H1 (cell line): ENCODE measurements around the gene TXNRD3. TPM values are rescaled to one million over a fixed set of nuclear protein-coding genes. Genes with fewer than 3 reads are reported as not detected.

Source experiments
- CTCF ChIA-PET: fragments of 300-600 bp; sonication (Branson Sonifier 250); formaldehyde crosslinking; loops from one replicate; lab custom pipeline; 2021; ENCODE audit not compliant: partially characterized antibody; lab: Charles Lee
- POLR2A ChIA-PET: fragments of 300-600 bp; sonication (Branson Sonifier 250); formaldehyde crosslinking; loops from one replicate; lab custom pipeline; 2021; ENCODE audit warnings: inconsistent platforms; ENCODE audit not compliant: partially characterized antibody; lab: Charles Lee
- DNase-seq, 2 experiments: peaks; one replicate each; pipeline versions ENCODE4 v3.0.0 to v3.0.0-alpha.2; 2010 to 2022; ENCODE audit warnings: low spot score in 2 of 2, low read depth in 1 of 2, mixed read lengths in 1 of 2
- FAIRE-seq: peaks from 2 replicates; lab custom pipeline; 2011; peaks lifted over from hg19 to GRCh38; lab: Jason Lieb, UNC
- H2AFZ ChIP-seq: 2 replicates; pipeline ENCODE4 v1.8.1; 2012; ENCODE audit warnings: low read length, inconsistent platforms
- H2AK5ac ChIP-seq: 2 replicates; pipeline ENCODE4 v1.6.1; 2013; ENCODE audit warnings: low read depth, low read length
- H2BK120ac ChIP-seq: replicated peaks from 2 replicates; pipeline ENCODE3; 2013; ENCODE audit warnings: low read depth, low read length, inconsistent platforms
- H2BK12ac ChIP-seq: 2 replicates; pipeline ENCODE4 v1.6.1; 2013; ENCODE audit warnings: low read depth, low read length
- H2BK15ac ChIP-seq: 2 replicates; pipeline ENCODE4 v1.6.1; 2013; ENCODE audit warnings: low read length
- H2BK20ac ChIP-seq: 2 replicates; pipeline ENCODE4 v1.6.1; 2013; ENCODE audit warnings: low read length
- H2BK5ac ChIP-seq: 2 replicates; pipeline ENCODE4 v1.6.1; 2013; ENCODE audit warnings: low read depth, low read length
- H3K14ac ChIP-seq: 2 replicates; pipeline ENCODE4 v1.6.1; 2013; ENCODE audit warnings: inconsistent platforms; ENCODE audit not compliant: insufficient read length
- H3K18ac ChIP-seq: 2 replicates; pipeline ENCODE4 v1.6.1; 2013; ENCODE audit warnings: low read length; ENCODE audit errors: extremely low read depth
- H3K23ac ChIP-seq: 2 replicates; pipeline ENCODE4 v1.6.1; 2013; ENCODE audit warnings: inconsistent platforms; ENCODE audit not compliant: insufficient read length
- H3K23me2 ChIP-seq: 2 replicates; pipeline ENCODE4 v1.6.1; 2013; ENCODE audit warnings: low read depth, low read length
- H3K27ac ChIP-seq: 2 replicates; pipeline ENCODE4 v1.6.1; 2011; ENCODE audit warnings: low read depth, low read length, inconsistent platforms
- H3K27me3 ChIP-seq, 4 experiments: replicated peaks in 1 of 4; 1 replicate in 1 of 4; 2 replicates in 3 of 4; pipeline versions ENCODE4 v1.6.1 to v1.8.1; 2011 to 2013; ENCODE audit warnings: low read length in 3 of 4, mild to moderate bottlenecking in 3 of 4, inconsistent platforms in 2 of 4, mixed read lengths in 2 of 4, moderate library complexity in 1 of 4; ENCODE audit not compliant: control insufficient read depth in 3 of 4, insufficient read depth in 3 of 4; ENCODE audit errors: extremely low read depth in 1 of 4
- H3K36me3 ChIP-seq, 4 experiments: 2 replicates each; pipeline versions ENCODE4 v1.6.1 to v1.8.1; 2011 to 2013; ENCODE audit warnings: mild to moderate bottlenecking in 4 of 4, low read length in 3 of 4, moderate library complexity in 2 of 4, control low read depth in 1 of 4, inconsistent platforms in 1 of 4; ENCODE audit not compliant: insufficient read depth in 4 of 4, control insufficient read depth in 2 of 4
- H3K4ac ChIP-seq: replicated peaks from 2 replicates; pipeline ENCODE3; 2013; ENCODE audit warnings: low read length, low read depth, mixed read lengths, inconsistent platforms; ENCODE audit not compliant: insufficient read length
- H3K4me1 ChIP-seq, 4 experiments: replicated peaks in 1 of 4; 1 replicate in 1 of 4; 2 replicates in 3 of 4; pipeline versions ENCODE4 v1.6.1 to v1.8.1; 2011 to 2013; ENCODE audit warnings: low read length in 3 of 4, inconsistent platforms in 2 of 4, mixed read lengths in 1 of 4; ENCODE audit not compliant: insufficient read depth in 4 of 4, control insufficient read depth in 3 of 4
- H3K4me2 ChIP-seq, 2 experiments: 2 replicates each; pipeline versions ENCODE4 v1.6.1 to v1.8.1; 2011 to 2013; ENCODE audit warnings: low read depth in 2 of 2, low read length in 2 of 2, control low read depth in 1 of 2, inconsistent platforms in 1 of 2, mild to moderate bottlenecking in 1 of 2; ENCODE audit not compliant: insufficient read depth in 1 of 2
- H3K4me3 ChIP-seq, 4 experiments: fragments of 200-600, 300-600 bp in 1 of 4; sonication (generic), shearing (Covaris generic), sonication (Bioruptor Twin) in 1 of 4; 2 replicates each; pipeline versions ENCODE4 v1.5.1 to v1.8.1; 2011 to 2016; ENCODE audit warnings: low read length in 4 of 4, low read depth in 3 of 4, control low read depth in 2 of 4, inconsistent platforms in 2 of 4, mild to moderate bottlenecking in 2 of 4, mixed read lengths in 1 of 4, moderate library complexity in 1 of 4; ENCODE audit not compliant: insufficient read depth in 2 of 4; ENCODE audit errors: extremely low read depth in 1 of 4
- H3K56ac ChIP-seq: replicated peaks from 2 replicates; pipeline ENCODE3; 2013; ENCODE audit warnings: low read depth, mild to moderate bottlenecking, mixed read lengths, low read length, inconsistent platforms; ENCODE audit not compliant: insufficient read length
- H3K79me1 ChIP-seq: 2 replicates; pipeline ENCODE4 v1.6.1; 2013; ENCODE audit warnings: low read depth, low read length, control low read depth
- H3K79me2 ChIP-seq, 2 experiments: 2 replicates each; pipeline versions ENCODE4 v1.6.1 to v1.8.1; 2012 to 2013; ENCODE audit warnings: low read length in 2 of 2, mild to moderate bottlenecking in 2 of 2, inconsistent platforms in 1 of 2; ENCODE audit not compliant: insufficient read depth in 2 of 2, control insufficient read depth in 1 of 2
- H3K9ac ChIP-seq, 4 experiments: replicated peaks in 1 of 4; 1 replicate in 1 of 4; 2 replicates in 3 of 4; pipeline versions ENCODE4 v1.6.1 to v1.8.1; 2011 to 2013; ENCODE audit warnings: low read depth in 3 of 4, low read length in 3 of 4, control low read depth in 2 of 4, mild to moderate bottlenecking in 2 of 4, moderate library complexity in 2 of 4, inconsistent platforms in 1 of 4; ENCODE audit errors: extremely low read depth in 1 of 4
- H3K9me3 ChIP-seq, 2 experiments: 2 replicates each; pipeline versions ENCODE4 v1.6.1 to v1.8.1; 2012 to 2013; ENCODE audit warnings: mild to moderate bottlenecking in 2 of 2, moderate library complexity in 2 of 2, control low read depth in 1 of 2, inconsistent platforms in 1 of 2, low read depth in 1 of 2, low read length in 1 of 2, mixed read lengths in 1 of 2; ENCODE audit not compliant: insufficient read depth in 2 of 2
- H4K20me1 ChIP-seq, 2 experiments: replicated peaks in 1 of 2; 2 replicates each; pipeline versions ENCODE3 to v1.8.1; 2011 to 2013; ENCODE audit warnings: inconsistent platforms in 2 of 2, low read length in 2 of 2, mild to moderate bottlenecking in 1 of 2; ENCODE audit not compliant: insufficient read depth in 2 of 2, control insufficient read depth in 1 of 2
- H4K5ac ChIP-seq: 2 replicates; pipeline ENCODE4 v1.6.1; 2013; ENCODE audit warnings: low read length, low read depth, mixed read lengths, inconsistent platforms; ENCODE audit not compliant: insufficient read length
- H4K8ac ChIP-seq: 2 replicates; pipeline ENCODE4 v1.8.0; 2013; ENCODE audit warnings: mild to moderate bottlenecking, moderate library complexity, low read length, inconsistent platforms; ENCODE audit not compliant: insufficient read depth; ENCODE audit errors: extremely low read depth
- H4K91ac ChIP-seq: replicated peaks from 2 replicates; pipeline ENCODE3; 2013; ENCODE audit warnings: low read length, mixed read lengths, inconsistent platforms; ENCODE audit not compliant: insufficient read length
- ASH2L ChIP-seq: fragments of 200-600, 300-600 bp; sonication (generic); IDR thresholded peaks from one replicate; pipeline ENCODE4 v1.7.1; 2017; ENCODE audit warnings: low read length
- BCL11A ChIP-seq, 2 experiments: IDR thresholded peaks; one replicate each; pipeline ENCODE4 v1.6.1; 2011; ENCODE audit warnings: low read depth in 2 of 2, low read length in 2 of 2, mild to moderate bottlenecking in 2 of 2
- CBX8 ChIP-seq: fragments of 300-800, 300-1000 bp; sonication (generic); IDR thresholded peaks from 2 replicates; pipeline ENCODE4 v1.7.1; 2016; ENCODE audit warnings: low read depth, low read length, borderline replicate concordance
- CEBPB ChIP-seq: IDR thresholded peaks from 2 replicates; pipeline ENCODE4 v1.6.1; 2012; ENCODE audit warnings: low read depth, low read length
- CHD2 ChIP-seq: IDR thresholded peaks from 2 replicates; pipeline ENCODE4 v1.6.1; 2012; ENCODE audit warnings: low read length, improper control_type of control experiment
- CTBP2 ChIP-seq: IDR thresholded peaks from 2 replicates; pipeline ENCODE4 v1.7.0; 2011; ENCODE audit warnings: borderline replicate concordance, mild to moderate bottlenecking, moderate library complexity, mixed read lengths, low read length; ENCODE audit not compliant: insufficient read depth, insufficient read length
- E2F6 ChIP-seq: IDR thresholded peaks from 2 replicates; pipeline ENCODE4 v1.6.1; 2012; ENCODE audit warnings: inconsistent platforms
- EGR1 ChIP-seq: IDR thresholded peaks from 2 replicates; pipeline ENCODE4 v1.6.1; 2011; ENCODE audit warnings: low read depth, low read length, borderline replicate concordance
- EZH2 ChIP-seq: fragments of 200-600 bp; sonication (generic); IDR thresholded peaks from 2 replicates; pipeline ENCODE4 v1.7.1; 2012; ENCODE audit warnings: low read depth, mild to moderate bottlenecking, moderate library complexity, low read length, inconsistent platforms; ENCODE audit not compliant: severe bottlenecking
- HDAC6 ChIP-seq: IDR thresholded peaks from one replicate; pipeline ENCODE4 v1.7.1; 2012; ENCODE audit warnings: low read depth, mild to moderate bottlenecking, inconsistent platforms, low read length, moderate library complexity
- POLR2AphosphoS5 ChIP-seq: IDR thresholded peaks from 2 replicates; pipeline ENCODE4 v1.6.1; 2011; ENCODE audit warnings: low read depth, low read length
- RNF2 ChIP-seq: fragments of 200-900, 300-1000 bp; sonication (generic); IDR thresholded peaks from 2 replicates; pipeline ENCODE4 v1.7.1; 2016; ENCODE audit warnings: borderline replicate concordance, low read depth, mild to moderate bottlenecking, antibody characterized with exemption, low read length; ENCODE audit not compliant: poor library complexity, severe bottlenecking; ENCODE audit errors: missing control alignments
- SIN3A ChIP-seq, 2 experiments: IDR thresholded peaks in 1 of 2; conservative IDR thresholded peaks in 1 of 2; 2 replicates each; pipeline ENCODE4 v1.6.1; 2011 to 2012; ENCODE audit warnings: low read length in 2 of 2, improper control_type of control experiment in 1 of 2, low read depth in 1 of 2, mild to moderate bottlenecking in 1 of 2
- WGBS, 2 experiments: shearing (Covaris generic) in 1 of 2; methylation state at CpG; one replicate each; pipeline versions ENCODE4 v1.1.6 to v1.1.7; 2013 to 2015; ENCODE audit warnings: low lambda C conversion rate in 2 of 2, mixed read lengths in 2 of 2, inconsistent platforms in 1 of 2, low coverage in 1 of 2, missing lambda C conversion rate in 1 of 2; ENCODE audit not compliant: insufficient replicate concordance in 2 of 2, insufficient coverage in 1 of 2, insufficient read length in 1 of 2; ENCODE audit errors: extremely low coverage in 1 of 2, missing lambda C conversion rate in 1 of 2; 5-methylcytosine and 5-hydroxymethylcytosine counted together
- polyA plus RNA-seq, 7 experiments: library from polyadenylated mRNA; depleted of rRNA in 3 of 7; stranded (reverse) in 5 of 7; unstranded in 2 of 7; fragments of >200 nt in 5 of 7; fragments of 200-250 nt in 2 of 7; gene quantifications; 1 replicate in 5 of 7; 2 replicates in 1 of 7; 4 replicates in 1 of 7; pipeline versions ENCODE4 v1.2.1 to v1.2.3, GENCODE V29; 2011 to 2013; ENCODE audit warnings: missing spikeins in 2 of 7, mixed read lengths in 2 of 7
- total RNA-seq: library from RNA; stranded (reverse); fragmentation: NEBNext Ultra II Directional; extraction: Animal tissue kit (Norgen Biotek cat#: 25700); gene quantifications from 2 replicates; pipeline ENCODE4 v1.2.1, GENCODE V29; 2021

Gene TXNRD3
- total and polyA plus RNA-seq, 2 of the 8 experiments (the other 6 are each of a cell fraction or from before 2014, with no cell fraction given) = 3.4 to 4.3 TPM

GRCh38 chr3:126618021-126618420, 36.9 kb downstream of the TXNRD3 start:
- Histone ChIP-seq H2BK20ac (no peak overlapping the region), H3K27ac (no peak overlapping the region), H3K4ac (no peak overlapping the region), H3K4me3 (no peak overlapping the region), H2AK5ac (no peak overlapping the region), H2AFZ (no peak overlapping the region), H4K20me1 (no peaks in the 10 kb centered on the region), H4K91ac (no peak overlapping the region), H2BK15ac (no peak overlapping the region), H3K23ac (no peak overlapping the region), H3K79me1 (no peaks in the 10 kb centered on the region), H3K4me2 (no peak overlapping the region), H3K56ac (no peak overlapping the region), H3K36me3 (no peaks in the 10 kb centered on the region), H3K9me3 (no peaks in the 10 kb centered on the region), H3K18ac (no peak overlapping the region), H3K27me3 (no peaks in the 10 kb centered on the region), H2BK5ac (no peak overlapping the region), H3K23me2 (0 out of 2 replicates have a peak, but pooled peaks cover 2% of the 10 kb centered on the region), H3K9ac (no peak overlapping the region), H3K4me1 (no peaks in the 10 kb centered on the region), H4K5ac (no peak overlapping the region), H3K79me2 (no peaks in the 10 kb centered on the region), H2BK120ac (no peak overlapping the region), H2BK12ac (no peak overlapping the region), H4K8ac (no peak overlapping the region), H3K14ac (no peak overlapping the region)
- FAIRE-seq (no peak), DNase-seq (no peak)
- ChIA-PET POLR2A (no interaction called here), CTCF (no interaction called here)
- WGBS, 2 experiments = 47% methylated on average over 1 of the region's 1 CpG; no CpG with 5 or more reads in 1 of the 2 experiments
- TF ChIP-seq EZH2 (no peak), HDAC6 (no peak), E2F6 (no peak), CBX8 (no peak), CHD2 (no peak), BCL11A (IDR thresholded peaks at IDR 0.05; ENCODE audit: low read depth in 2 of 2, low read length in 2 of 2) (no peak), CEBPB (no peak), RNF2 (no peak), CTBP2 (no peak), SIN3A (conservative IDR thresholded peaks at IDR 0.05 in 1 of 2, IDR thresholded peaks at IDR 0.05 in 1 of 2; ENCODE audit: low read depth in 1 of 2, low read length in 2 of 2) (no peak), ASH2L (no peak), POLR2AphosphoS5 (no peak), EGR1 (no peak)
